Fibroblast of lung (primary cell): ENCODE data around the gene PIK3R3. TPM values are rescaled to one million over a fixed set of nuclear protein-coding genes. Genes with fewer than 3 reads are reported as not detected.

Experiments used
- DNase-seq, 2 donors: peaks; one replicate each; pipeline versions ENCODE4 v3.0.0 to v3.0.0-alpha.2; 2010; ENCODE audit warnings: low read depth in 2 of 2
- H2AFZ ChIP-seq: 2 replicates; pipeline ENCODE4 v1.5.1; 2012; ENCODE audit warnings: low read length, control low read depth, inconsistent platforms
- H3K27ac ChIP-seq: 2 replicates; pipeline ENCODE4 v1.5.1; 2011; ENCODE audit warnings: low read length, control low read depth; ENCODE audit not compliant: insufficient read depth
- H3K27me3 ChIP-seq: 2 replicates; pipeline ENCODE4 v1.5.1; 2011; ENCODE audit warnings: mild to moderate bottlenecking, low read length; ENCODE audit not compliant: control insufficient read depth, insufficient read depth
- H3K36me3 ChIP-seq: 2 replicates; pipeline ENCODE4 v1.5.1; 2011; ENCODE audit warnings: low read length; ENCODE audit not compliant: control insufficient read depth, insufficient read depth
- H3K4me1 ChIP-seq: 2 replicates; pipeline ENCODE4 v1.5.1; 2011; ENCODE audit warnings: low read length; ENCODE audit not compliant: control insufficient read depth, insufficient read depth; ENCODE audit errors: extremely low read depth
- H3K4me2 ChIP-seq: 2 replicates; pipeline ENCODE4 v1.5.1; 2011; ENCODE audit warnings: low read length, control low read depth; ENCODE audit not compliant: insufficient read depth; ENCODE audit errors: extremely low read depth
- H3K4me3 ChIP-seq, 4 experiments: fragments of 200-600 bp in 1 of 4; sonication (generic) in 1 of 4; replicated peaks in 1 of 4; 2 replicates each; pipeline ENCODE4 v1.5.1; 2011 to 2016; ENCODE audit warnings: low read length in 4 of 4, low read depth in 3 of 4, mild to moderate bottlenecking in 3 of 4, control low read depth in 2 of 4, inconsistent platforms in 1 of 4, mixed read lengths in 1 of 4; ENCODE audit not compliant: insufficient read depth in 1 of 4; ENCODE audit errors: control extremely low read depth in 1 of 4
- H3K79me2 ChIP-seq: 2 replicates; pipeline ENCODE4 v1.5.1; 2012; ENCODE audit warnings: mild to moderate bottlenecking, low read length, inconsistent platforms; ENCODE audit not compliant: control insufficient read depth, insufficient read depth
- H3K9ac ChIP-seq: 2 replicates; pipeline ENCODE4 v1.5.1; 2011; ENCODE audit warnings: mild to moderate bottlenecking, low read length, control low read depth; ENCODE audit not compliant: insufficient read depth
- H3K9me3 ChIP-seq: 2 replicates; pipeline ENCODE4 v1.5.1; 2012; ENCODE audit warnings: low read depth, low read length; ENCODE audit not compliant: control insufficient read depth, insufficient read depth
- H4K20me1 ChIP-seq: 2 replicates; pipeline ENCODE4 v1.5.1; 2011; ENCODE audit warnings: low read length; ENCODE audit not compliant: control insufficient read depth, insufficient read depth; ENCODE audit errors: extremely low read depth
- CTCF ChIP-seq, 2 donors: IDR thresholded peaks in 1 of 2; conservative IDR thresholded peaks in 1 of 2; 1 replicate in 1 of 2; 2 replicates in 1 of 2; pipeline ENCODE4 v1.5.1; 2011 to 2012; ENCODE audit warnings: low read length in 2 of 2, control low read depth in 1 of 2, inconsistent platforms in 1 of 2, low read depth in 1 of 2, mild to moderate bottlenecking in 1 of 2
- EZH2 ChIP-seq: IDR thresholded peaks from 2 replicates; pipeline ENCODE4 v1.5.1; 2012; ENCODE audit warnings: low read length, control low read depth, mild to moderate bottlenecking; ENCODE audit errors: missing control alignments
- polyA plus RNA-seq, 2 donors: library from polyadenylated mRNA; depleted of rRNA in 1 of 2; stranded (reverse) in 1 of 2; unstranded in 1 of 2; fragments of >200 nt; gene quantifications; 2 replicates each; pipeline ENCODE4 v1.2.1, GENCODE V29; 2011 to 2012; ENCODE audit warnings: missing spikeins in 1 of 2
- total RNA-seq: library from RNA; depleted of rRNA; stranded (reverse); fragments of >200 nt; gene quantifications from 2 replicates; pipeline ENCODE4 v1.2.1, GENCODE V29; 2014

Gene PIK3R3
- total and polyA plus RNA-seq, 2 donors (not counting 1 experiment from before 2014, with no cell fraction given), result 3.3 to 4.1 TPM

- no peaks in the 10 kb centered on the region for H3K27me3 ChIP-seq
- no peak overlapping the region for H2AFZ ChIP-seq
- no peaks in the 10 kb centered on the region for H4K20me1 ChIP-seq
- TF ChIP-seq EZH2 (no peak), CTCF (conservative IDR thresholded peaks at IDR 0.05 in 1 of 2, IDR thresholded peaks at IDR 0.05 in 1 of 2; ENCODE audit: low read depth in 1 of 2, low read length in 2 of 2) (no peak)
- H3K9me3 ChIP-seq, result no peaks in the 10 kb centered on the region
- peaks cover 6% of the 10 kb centered on the region for H3K36me3 ChIP-seq
- no peaks in the 10 kb centered on the region for H3K4me1 ChIP-seq
- H3K79me2 ChIP-seq, result no peaks in the 10 kb centered on the region
- no peak overlapping the region for H3K4me2 ChIP-seq
- H3K27ac ChIP-seq, result no peak overlapping the region
- no peak overlapping the region for H3K4me3 ChIP-seq
- DNase-seq, result peak in 1 of 2 donors; percentile 15
- H3K9ac ChIP-seq, result no peak overlapping the region
These were observed 105.9 kb downstream of the PIK3R3 start for GRCh38 chr1:46026531-46026930.

GRCh38 chr1:46021046-46021996 lies 111.1 kb downstream of the PIK3R3 start:
- Histone ChIP-seq H3K27me3 (no peaks in the 10 kb centered on the region), H3K4me1 (no peaks in the 10 kb centered on the region), H3K9me3 (no peaks in the 10 kb centered on the region), H4K20me1 (no peaks in the 10 kb centered on the region), H3K36me3 (peaks cover 4% of the 10 kb centered on the region), H3K4me3 (no peak overlapping the region), H2AFZ (no peak overlapping the region), H3K27ac (no peak overlapping the region), H3K4me2 (no peak overlapping the region), H3K79me2 (no peaks in the 10 kb centered on the region), H3K9ac (no peak overlapping the region)
- TF ChIP-seq EZH2 (no peak), CTCF (conservative IDR thresholded peaks at IDR 0.05 in 1 of 2, IDR thresholded peaks at IDR 0.05 in 1 of 2; ENCODE audit: low read depth in 1 of 2, low read length in 2 of 2) (no peak)
- DNase-seq, result no peak

- Histone ChIP-seq H3K4me3 (no peak overlapping the region), H3K27ac (no peak overlapping the region), H4K20me1 (no peaks in the 10 kb centered on the region), H3K9ac (no peak overlapping the region), H3K4me2 (no peak overlapping the region), H3K4me1 (no peaks in the 10 kb centered on the region), H3K27me3 (no peaks in the 10 kb centered on the region), H3K9me3 (no peaks in the 10 kb centered on the region), H2AFZ (no peak overlapping the region), H3K36me3 (peaks cover 4% of the 10 kb centered on the region), H3K79me2 (no peaks in the 10 kb centered on the region)
- DNase-seq, result no peak
- TF ChIP-seq CTCF (conservative IDR thresholded peaks at IDR 0.05 in 1 of 2, IDR thresholded peaks at IDR 0.05 in 1 of 2; ENCODE audit: low read depth in 1 of 2, low read length in 2 of 2), result no peak
- no peak for TF ChIP-seq EZH2
These were observed 112.4 kb downstream of the PIK3R3 start for GRCh38 chr1:46020010-46020409.
